HEK293T (cell line): Measurements from ENCODE around the gene CFD.

Source experiments
- CTCF ChIA-PET: fragments of 350-600 bp; formaldehyde crosslinking; extraction: SDS; loops from one replicate; lab custom pipeline; 2021; ENCODE audit warnings: antibody characterized with exemption, inconsistent platforms; lab: Yijun Ruan, JAX
- POLR2A ChIA-PET: fragments of 350-600 bp; formaldehyde crosslinking; extraction: SDS; loops from one replicate; lab custom pipeline; 2020; ENCODE audit warnings: antibody characterized with exemption, inconsistent platforms; lab: Yijun Ruan, JAX
- DNase-seq: peaks from one replicate; pipeline ENCODE4 v3.0.0; 2012; ENCODE audit warnings: mixed read lengths; ENCODE audit errors: extremely low spot score
- ARNT ChIP-seq: fragments of 450-650 bp; IDR thresholded peaks from 2 replicates; pipeline ENCODE4 v1.6.1; 2017; ENCODE audit warnings: mild to moderate bottlenecking
- BHLHE40 ChIP-seq: fragments of 450-650 bp; IDR thresholded peaks from 2 replicates; pipeline ENCODE4 v1.6.1; 2016; ENCODE audit warnings: mild to moderate bottlenecking, moderate library complexity, borderline replicate concordance
- CTBP1 ChIP-seq: fragments of 450-650 bp; IDR thresholded peaks from 2 replicates; pipeline ENCODE4 v1.6.1; 2016; ENCODE audit warnings: borderline replicate concordance
- ELF4 ChIP-seq: fragments of 450-650 bp; IDR thresholded peaks from 2 replicates; pipeline ENCODE4 v1.6.1; 2017; ENCODE audit warnings: antibody characterized with exemption
- FOXA1 ChIP-seq: fragments of 450-650 bp; IDR thresholded peaks from 2 replicates; pipeline ENCODE4 v1.6.1; 2016; ENCODE audit warnings: mild to moderate bottlenecking
- FOXK2 ChIP-seq: fragments of 450-650 bp; IDR thresholded peaks from 2 replicates; pipeline ENCODE4 v1.6.1; 2016; ENCODE audit warnings: mild to moderate bottlenecking
- FOXM1 ChIP-seq: fragments of 450-650 bp; IDR thresholded peaks from 2 replicates; pipeline ENCODE4 v1.6.1; 2017; ENCODE audit warnings: mild to moderate bottlenecking, borderline replicate concordance
- HDGF ChIP-seq: fragments of 450-650 bp; IDR thresholded peaks from 2 replicates; pipeline ENCODE4 v1.6.1; 2017; ENCODE audit warnings: antibody characterized with exemption, borderline replicate concordance
- L3MBTL2 ChIP-seq: fragments of 450-650 bp; conservative IDR thresholded peaks from 2 replicates; pipeline ENCODE4 v1.6.1; 2016; ENCODE audit warnings: mild to moderate bottlenecking
- LEF1 ChIP-seq: fragments of 450-650 bp; IDR thresholded peaks from 2 replicates; pipeline ENCODE4 v1.6.1; 2017; ENCODE audit warnings: mild to moderate bottlenecking, borderline replicate concordance
- NFRKB ChIP-seq: fragments of 450-650 bp; IDR thresholded peaks from 2 replicates; pipeline ENCODE4 v1.6.1; 2016; ENCODE audit warnings: mild to moderate bottlenecking, moderate library complexity
- SP1 ChIP-seq: fragments of 450-650 bp; IDR thresholded peaks from 2 replicates; pipeline ENCODE4 v1.6.1; 2017
- SUZ12 ChIP-seq: fragments of 450-650 bp; IDR thresholded peaks from 2 replicates; pipeline ENCODE4 v1.6.1; 2016; ENCODE audit warnings: mild to moderate bottlenecking
- TARDBP ChIP-seq: fragments of 450-650 bp; IDR thresholded peaks from 2 replicates; pipeline ENCODE4 v1.6.1; 2016
- ZNF384 ChIP-seq: fragments of 450-650 bp; IDR thresholded peaks from 2 replicates; pipeline ENCODE4 v1.6.1; 2016
- TF ChIP-seq, protein P1 (sequence below): fragments of 450-650 bp; IDR thresholded peaks from 2 replicates; pipeline ENCODE4 v1.6.1; 2016

Gene CFD

GRCh38 chr19:858868-859843, at the start of gene CFD:
TSS of gene CFD (plus strand) at chr19:859664. CDS start at chr19:859690, 26 bp downstream.
- DNase-seq: no peak
- POLR2A ChIA-PET: interaction anchor here (0.8 kb wide), 1 partner anchor 410 kb away, joined by 3 read pairs; the partner anchor contains the start of gene CIRBP
- CTCF ChIA-PET: interaction anchor here (0.6 to 1.8 kb wide), 2 partner anchors 10 to 71 kb away, joined by 3 to 5 read pairs; no protein-coding TSS in a partner anchor
- TF ChIP-seq BHLHE40 (no peak), NFRKB (no peak), ZNF384 (no peak)

DNA sequence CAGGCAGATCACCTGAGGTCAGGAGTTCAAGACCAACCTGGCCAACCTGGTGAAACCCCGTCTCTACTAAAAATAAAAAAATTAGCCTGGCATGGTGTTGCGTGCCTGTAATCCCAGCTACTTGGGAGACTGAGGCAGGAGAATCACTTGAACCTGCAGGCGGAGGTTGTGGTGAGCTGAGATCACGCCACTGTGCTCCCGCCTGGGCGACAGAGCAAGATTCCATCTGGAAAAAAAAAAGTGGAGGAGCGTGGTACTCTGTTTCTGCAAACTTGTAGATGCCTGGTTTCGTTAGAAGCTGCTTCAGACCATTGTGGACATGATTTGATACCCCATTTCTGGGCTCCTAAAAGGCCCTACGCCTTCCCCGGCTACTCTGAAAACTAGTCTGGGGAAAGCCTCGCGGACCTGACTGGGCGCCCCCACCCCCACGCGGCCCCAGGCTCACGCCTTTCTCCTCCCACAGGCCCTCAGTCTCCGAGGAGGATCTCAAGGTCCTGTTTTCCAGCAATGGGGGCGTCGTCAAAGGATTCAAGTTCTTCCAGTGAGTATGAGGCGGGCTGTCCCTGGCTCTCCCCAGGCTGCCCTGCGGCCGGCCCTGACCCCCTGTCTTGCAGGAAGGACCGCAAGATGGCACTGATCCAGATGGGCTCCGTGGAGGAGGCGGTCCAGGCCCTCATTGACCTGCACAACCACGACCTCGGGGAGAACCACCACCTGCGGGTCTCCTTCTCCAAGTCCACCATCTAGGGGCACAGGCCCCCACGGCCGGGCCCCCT, 49.2 kb upstream of the CFD start:
- no peak for DNase-seq
- TF ChIP-seq FOXK2 (no peak), NFRKB (no peak), HDGF (no peak), SP1 (no peak)
- TF ChIP-seq, protein P1, sequence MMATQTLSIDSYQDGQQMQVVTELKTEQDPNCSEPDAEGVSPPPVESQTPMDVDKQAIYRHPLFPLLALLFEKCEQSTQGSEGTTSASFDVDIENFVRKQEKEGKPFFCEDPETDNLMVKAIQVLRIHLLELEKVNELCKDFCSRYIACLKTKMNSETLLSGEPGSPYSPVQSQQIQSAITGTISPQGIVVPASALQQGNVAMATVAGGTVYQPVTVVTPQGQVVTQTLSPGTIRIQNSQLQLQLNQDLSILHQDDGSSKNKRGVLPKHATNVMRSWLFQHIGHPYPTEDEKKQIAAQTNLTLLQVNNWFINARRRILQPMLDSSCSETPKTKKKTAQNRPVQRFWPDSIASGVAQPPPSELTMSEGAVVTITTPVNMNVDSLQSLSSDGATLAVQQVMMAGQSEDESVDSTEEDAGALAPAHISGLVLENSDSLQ: no peak
- CTCF ChIA-PET: no interaction called here
- POLR2A ChIA-PET: interaction anchor here (0.8 to 1.3 kb wide), 2 partner anchors 9 to 11 kb away, joined by 3 to 4 read pairs; no protein-coding TSS in a partner anchor

DNA sequence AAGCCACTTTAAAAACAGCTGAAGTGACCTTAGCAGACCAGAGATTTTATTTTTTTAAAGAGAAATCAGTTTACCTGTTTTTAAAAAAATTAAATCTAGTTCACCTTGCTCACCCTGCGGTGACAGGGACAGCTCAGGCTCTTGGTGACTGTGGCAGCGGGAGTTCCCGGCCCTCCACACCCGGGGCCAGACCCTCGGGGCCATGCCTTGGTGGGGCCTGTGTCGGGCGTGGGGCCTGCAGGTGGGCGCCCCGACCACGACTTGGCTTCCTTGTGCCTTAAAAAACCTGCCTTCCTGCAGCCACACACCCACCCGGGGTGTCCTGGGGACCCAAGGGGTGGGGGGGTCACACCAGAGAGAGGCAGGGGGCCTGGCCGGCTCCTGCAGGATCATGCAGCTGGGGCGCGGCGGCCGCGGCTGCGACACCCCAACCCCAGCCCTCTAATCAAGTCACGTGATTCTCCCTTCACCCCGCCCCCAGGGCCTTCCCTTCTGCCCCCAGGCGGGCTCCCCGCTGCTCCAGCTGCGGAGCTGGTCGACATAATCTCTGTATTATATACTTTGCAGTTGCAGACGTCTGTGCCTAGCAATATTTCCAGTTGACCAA, 48.5 kb upstream of the CFD start:
- ChIA-PET POLR2A (no interaction called here), CTCF (no interaction called here)
- TF ChIP-seq ARNT: no peak
- TF ChIP-seq SP1: no peak
- TF ChIP-seq LEF1: no peak
- no peak for TF ChIP-seq FOXM1
- no peak for TF ChIP-seq CTBP1
- no peak for TF ChIP-seq FOXA1
- no peak for TF ChIP-seq ELF4
- no peak for TF ChIP-seq HDGF
- TF ChIP-seq BHLHE40: no peak
- no peak for TF ChIP-seq TARDBP
- DNase-seq: no peak

- TF ChIP-seq ELF4 (no peak), FOXK2 (no peak), L3MBTL2 (no peak), NFRKB (no peak), CTBP1 (no peak), LEF1 (no peak), BHLHE40 (no peak), SUZ12 (no peak)
- DNase-seq: no peak
- ChIA-PET POLR2A (no interaction called here), CTCF (no interaction called here)
These were observed 47.9 kb upstream of the CFD start for GRCh38 chr19:811506-812048.

GRCh38 chr19:812049-812746, 47.3 kb upstream of the CFD start:
- no peak for TF ChIP-seq CTBP1
- no peak for TF ChIP-seq LEF1
- TF ChIP-seq FOXM1: no peak
- no peak for TF ChIP-seq SP1
- no peak for TF ChIP-seq HDGF
- no peak for TF ChIP-seq BHLHE40
- no peak for TF ChIP-seq ZNF384
- no peak for TF ChIP-seq ARNT
- no peak for TF ChIP-seq ELF4
- ChIA-PET POLR2A (no interaction called here), CTCF (no interaction called here)
- no peak for DNase-seq

- DNase-seq: no peak
- ChIA-PET CTCF (no interaction called here), POLR2A (no interaction called here)
- TF ChIP-seq FOXA1 (no peak), CTBP1 (no peak), HDGF (no peak), L3MBTL2 (no peak), ELF4 (no peak), BHLHE40 (no peak), ZNF384 (no peak), SP1 (no peak), NFRKB (no peak), FOXK2 (no peak), FOXM1 (no peak), TARDBP (no peak), SUZ12 (no peak), LEF1 (no peak)
- TF ChIP-seq, protein P1: no peak
These were observed 46.7 kb upstream of the CFD start for GRCh38 chr19:812747-813218.
